Trophoblast cell (in vitro differentiated cells and primary cell): ENCODE data around the gene MAD2L1BP.

Experiments
- DNase-seq, 2 donors: peaks; one replicate each; pipeline ENCODE4 v3.0.0-alpha.2; 2016
- H2AFZ ChIP-seq: 2 replicates; pipeline ENCODE4 v1.6.1; 2013; ENCODE audit warnings: low read length, moderate library complexity, mild to moderate bottlenecking; ENCODE audit not compliant: insufficient read depth, poor library complexity
- H2AK5ac ChIP-seq: 2 replicates; pipeline ENCODE4 v1.6.1; 2013; ENCODE audit warnings: mild to moderate bottlenecking, low read length
- H2BK120ac ChIP-seq: 2 replicates; pipeline ENCODE4 v1.6.1; 2013; ENCODE audit warnings: low read length, mild to moderate bottlenecking, moderate library complexity; ENCODE audit not compliant: insufficient read depth, poor library complexity
- H2BK12ac ChIP-seq: 2 replicates; pipeline ENCODE4 v1.6.1; 2013; ENCODE audit warnings: mild to moderate bottlenecking, low read length, moderate library complexity
- H2BK5ac ChIP-seq: 2 replicates; pipeline ENCODE4 v1.6.1; 2013; ENCODE audit warnings: low read length, low read depth, moderate library complexity, mild to moderate bottlenecking; ENCODE audit not compliant: poor library complexity
- H3K14ac ChIP-seq: 2 replicates; pipeline ENCODE4 v1.6.1; 2013; ENCODE audit warnings: mild to moderate bottlenecking, low read length
- H3K18ac ChIP-seq: 2 replicates; pipeline ENCODE4 v1.6.1; 2013; ENCODE audit warnings: mild to moderate bottlenecking, low read length
- H3K23ac ChIP-seq: 2 replicates; pipeline ENCODE4 v1.6.1; 2013; ENCODE audit warnings: low read length
- H3K27ac ChIP-seq: 2 replicates; pipeline ENCODE4 v1.5.1; 2013; ENCODE audit warnings: low read depth, mild to moderate bottlenecking, inconsistent platforms, low read length, moderate library complexity
- H3K27me3 ChIP-seq: 2 replicates; pipeline ENCODE4 v1.6.1; 2013; ENCODE audit warnings: inconsistent platforms, mild to moderate bottlenecking, low read length, moderate library complexity; ENCODE audit not compliant: insufficient read depth
- H3K36me3 ChIP-seq, 2 experiments: 1 replicate in 1 of 2; 2 replicates in 1 of 2; pipeline ENCODE4 v1.6.1; 2013; ENCODE audit warnings: low read length in 2 of 2, mild to moderate bottlenecking in 2 of 2, moderate library complexity in 1 of 2; ENCODE audit not compliant: insufficient read depth in 2 of 2, control insufficient read depth in 1 of 2
- H3K4ac ChIP-seq: 2 replicates; pipeline ENCODE4 v1.6.1; 2013; ENCODE audit warnings: low read depth, mild to moderate bottlenecking, low read length, moderate library complexity
- H3K4me1 ChIP-seq, 2 experiments: 1 replicate in 1 of 2; 2 replicates in 1 of 2; pipeline ENCODE4 v1.6.1; 2013; ENCODE audit warnings: low read length in 2 of 2, mild to moderate bottlenecking in 2 of 2, moderate library complexity in 1 of 2; ENCODE audit not compliant: insufficient read depth in 2 of 2, control insufficient read depth in 1 of 2
- H3K4me2 ChIP-seq: 2 replicates; pipeline ENCODE4 v1.6.1; 2013; ENCODE audit warnings: inconsistent platforms, mild to moderate bottlenecking, low read length, moderate library complexity
- H3K4me3 ChIP-seq: 2 replicates; pipeline ENCODE4 v1.5.1; 2013; ENCODE audit warnings: mild to moderate bottlenecking, low read depth, low read length, inconsistent platforms
- H3K79me1 ChIP-seq: one replicate; pipeline ENCODE4 v1.6.1; 2013; ENCODE audit warnings: low read length
- H3K79me2 ChIP-seq: 2 replicates; pipeline ENCODE4 v1.6.1; 2013; ENCODE audit warnings: low read length, mild to moderate bottlenecking; ENCODE audit not compliant: control insufficient read depth, insufficient read depth, poor library complexity
- H3K9ac ChIP-seq: 2 replicates; pipeline ENCODE4 v1.6.1; 2013; ENCODE audit warnings: mild to moderate bottlenecking, low read length
- H3K9me3 ChIP-seq: 2 replicates; pipeline ENCODE4 v1.6.1; 2013; ENCODE audit warnings: low read depth, mild to moderate bottlenecking, control low read depth, inconsistent platforms, low read length; ENCODE audit not compliant: insufficient read depth
- H4K12ac ChIP-seq: 2 replicates; pipeline ENCODE4 v1.6.1; 2013; ENCODE audit warnings: low read depth, mild to moderate bottlenecking, low read length, moderate library complexity
- H4K8ac ChIP-seq: 2 replicates; pipeline ENCODE4 v1.6.1; 2013; ENCODE audit warnings: low read depth, mild to moderate bottlenecking, low read length, moderate library complexity
- H4K91ac ChIP-seq: one replicate; pipeline ENCODE4 v1.6.1; 2013; ENCODE audit warnings: low read depth, mild to moderate bottlenecking, low read length, moderate library complexity
- WGBS: extraction: QIAGEN DNeasy Blood & Tissue Kit; methylation state at CpG from one replicate; pipeline ENCODE4 v1.1.7; 2013; ENCODE audit warnings: missing lambda C conversion rate; ENCODE audit not compliant: insufficient read length, insufficient coverage; ENCODE audit errors: extremely low coverage; 5-methylcytosine and 5-hydroxymethylcytosine counted together

Gene MAD2L1BP

GRCh38 chr6:43683708-43684455 is 48.2 kb downstream of the MAD2L1BP start:
- Histone ChIP-seq H3K4me1 (peaks cover 7 to 14% of the 10 kb centered on the region in 2 experiments), H3K9me3 (no peaks in the 10 kb centered on the region), H3K4me3 (no peak overlapping the region), H3K18ac (no peak overlapping the region), H2AFZ (no peak overlapping the region), H3K23ac (no peak overlapping the region), H3K79me1 (peaks cover 3% of the 10 kb centered on the region), H2BK120ac (no peak overlapping the region), H3K14ac (no peak overlapping the region), H2BK5ac (no peak overlapping the region), H4K91ac (no peak overlapping the region), H4K12ac (no peak overlapping the region), H3K36me3 (peaks cover 12 to 18% of the 10 kb centered on the region in 2 experiments), H3K27ac (no peak overlapping the region), H3K9ac (no peak overlapping the region), H3K79me2 (peaks cover 3% of the 10 kb centered on the region), H3K4me2 (no peak overlapping the region), H2AK5ac (no peak overlapping the region), H3K4ac (peak overlapping the region; percentile 15), H3K27me3 (no peaks in the 10 kb centered on the region), H4K8ac (no peak overlapping the region), H2BK12ac (no peak overlapping the region)
- no peak for DNase-seq
- no CpG with 5 or more reads among the region's 1 CpG for WGBS

- H3K9ac ChIP-seq = peak overlapping the region; percentile 94
Observed at GRCh38 chr6:43687079-43687436, 51.4 kb downstream of the MAD2L1BP start.

GRCh38 chr6:43687437-43688347 is 52.1 kb downstream of the MAD2L1BP start, which contains the start of gene MRPS18A:
Gene MRPS18A (minus strand): TSS chr6:43687791. CDS start chr6:43687779, 12 bp downstream.
- Histone ChIP-seq H3K18ac (peak within 1 kb of the TSS; percentile 61), H3K79me2 (peaks cover 3% of the 10 kb centered on the region), H3K36me3 (no peaks in the 10 kb centered on the region), H3K9me3 (no peaks in the 10 kb centered on the region), H3K27me3 (no peaks in the 10 kb centered on the region), H3K4me1 (peaks cover 7 to 11% of the 10 kb centered on the region in 2 experiments), H2BK120ac (no peak within 1 kb of the TSS), H3K4me3 (peak within 1 kb of the TSS; percentile 88), H3K9ac (peak within 1 kb of the TSS; percentile 94), H3K4ac (peak within 1 kb of the TSS; percentile 50), H3K4me2 (peak within 1 kb of the TSS; percentile 70), H2BK5ac (no peak within 1 kb of the TSS), H4K91ac (peak within 1 kb of the TSS; percentile 42), H3K23ac (no peak within 1 kb of the TSS), H3K14ac (peak within 1 kb of the TSS; percentile 59), H4K12ac (peak within 1 kb of the TSS; percentile 89), H2AFZ (peak within 1 kb of the TSS; percentile 71), H2BK12ac (no peak within 1 kb of the TSS), H3K27ac (no peak within 1 kb of the TSS), H4K8ac (peak within 1 kb of the TSS; percentile 94), H2AK5ac (no peak within 1 kb of the TSS), H3K79me1 (peaks cover 3% of the 10 kb centered on the region)
- DNase-seq = peak; percentile 91 to 93
- no CpG with 5 or more reads among the region's 43 CpGs for WGBS

More at GRCh38 chr6:43687079-43687436, 51.4 kb downstream of the MAD2L1BP start:
- Histone ChIP-seq H3K14ac (no peak overlapping the region), H2BK12ac (no peak overlapping the region), H3K23ac (no peak overlapping the region), H3K27me3 (no peaks in the 10 kb centered on the region), H4K12ac (peak overlapping the region; percentile 89), H3K4ac (peak overlapping the region; percentile 50), H2AFZ (no peak overlapping the region), H2AK5ac (no peak overlapping the region), H3K79me1 (peaks cover 3% of the 10 kb centered on the region), H3K4me3 (peak overlapping the region; percentile 88), H3K4me1 (peaks cover 7 to 14% of the 10 kb centered on the region in 2 experiments), H2BK120ac (no peak overlapping the region), H3K27ac (no peak overlapping the region), H3K4me2 (peak overlapping the region; percentile 70), H4K8ac (peak overlapping the region; percentile 94), H3K9me3 (no peaks in the 10 kb centered on the region), H2BK5ac (no peak overlapping the region), H3K18ac (no peak overlapping the region), H3K36me3 (no peaks in the 10 kb centered on the region), H4K91ac (peak overlapping the region; percentile 42), H3K79me2 (peaks cover 3% of the 10 kb centered on the region)
- WGBS = no CpG with 5 or more reads among the region's 10 CpGs
- DNase-seq = no peak

GRCh38 chr6:43689421-43689820 is 53.8 kb downstream of the MAD2L1BP start:
- Histone ChIP-seq H2AFZ (no peak overlapping the region), H3K9ac (no peak overlapping the region), H3K23ac (no peak overlapping the region), H4K12ac (no peak overlapping the region), H2BK12ac (no peak overlapping the region), H4K8ac (no peak overlapping the region), H3K4me2 (no peak overlapping the region), H2BK5ac (no peak overlapping the region), H3K18ac (no peak overlapping the region), H3K4me1 (peaks cover 3 to 10% of the 10 kb centered on the region in 2 experiments), H2BK120ac (no peak overlapping the region), H3K27ac (no peak overlapping the region), H4K91ac (no peak overlapping the region), H3K36me3 (no peaks in the 10 kb centered on the region), H3K14ac (no peak overlapping the region), H3K4me3 (no peak overlapping the region), H2AK5ac (no peak overlapping the region), H3K4ac (no peak overlapping the region), H3K79me2 (peaks cover 3% of the 10 kb centered on the region), H3K9me3 (no peaks in the 10 kb centered on the region), H3K79me1 (peaks cover 3% of the 10 kb centered on the region), H3K27me3 (no peaks in the 10 kb centered on the region)
- no CpG with 5 or more reads among the region's 2 CpGs for WGBS
- no peak for DNase-seq
